Ectodermal cell (in vitro differentiated cells): Measurements from ENCODE around the gene POLDIP2.
"Not testable (repeated sequence)": the region's sequence is repeated elsewhere in the genome, so short reads cannot be mapped to it uniquely, and the experiment has no call there.

Experiments
- H3K27ac ChIP-seq: 2 replicates; pipeline ENCODE4 v1.7.0; 2013; ENCODE audit warnings: mild to moderate bottlenecking, low read depth, low read length; ENCODE audit not compliant: insufficient read depth, poor library complexity, severe bottlenecking
- H3K27me3 ChIP-seq: 2 replicates; pipeline ENCODE4 v1.7.0; 2013; ENCODE audit warnings: mild to moderate bottlenecking, low read length; ENCODE audit not compliant: insufficient read depth, control insufficient read depth, poor library complexity, severe bottlenecking
- H3K36me3 ChIP-seq: one replicate; pipeline ENCODE4 v1.7.0; 2013; ENCODE audit warnings: low read length; ENCODE audit not compliant: control insufficient read depth, insufficient read depth
- H3K4me1 ChIP-seq: one replicate; pipeline ENCODE4 v1.7.0; 2013; ENCODE audit warnings: low read length; ENCODE audit not compliant: control insufficient read depth, insufficient read depth
- H3K4me3 ChIP-seq: 2 replicates; pipeline ENCODE4 v1.7.0; 2013; ENCODE audit warnings: low read depth, low read length, control low read depth; ENCODE audit not compliant: insufficient read depth
- H3K9me3 ChIP-seq: 2 replicates; pipeline ENCODE4 v1.7.0; 2013; ENCODE audit warnings: mild to moderate bottlenecking, low read length, moderate library complexity; ENCODE audit not compliant: control insufficient read depth
- WGBS, 2 experiments: methylation state at CpG; one replicate each; pipeline ENCODE4 v1.1.7; 2013; ENCODE audit warnings: missing lambda C conversion rate in 2 of 2; 5-methylcytosine and 5-hydroxymethylcytosine counted together

The POLDIP2 gene

GRCh38 chr17:28345419-28346198 is 11.7 kb downstream of the POLDIP2 start:
- Histone ChIP-seq H3K4me1 (peaks cover 4% of the 10 kb centered on the region), H3K9me3 (no peaks in the 10 kb centered on the region), H3K36me3 (peaks cover 35% of the 10 kb centered on the region), H3K4me3 (no peak overlapping the region), H3K27ac (peak overlapping the region; percentile 33), H3K27me3 (no peaks in the 10 kb centered on the region)
- 93 to 95% methylated on average over 13 of the region's 13 CpGs for WGBS, 2 experiments

DNA sequence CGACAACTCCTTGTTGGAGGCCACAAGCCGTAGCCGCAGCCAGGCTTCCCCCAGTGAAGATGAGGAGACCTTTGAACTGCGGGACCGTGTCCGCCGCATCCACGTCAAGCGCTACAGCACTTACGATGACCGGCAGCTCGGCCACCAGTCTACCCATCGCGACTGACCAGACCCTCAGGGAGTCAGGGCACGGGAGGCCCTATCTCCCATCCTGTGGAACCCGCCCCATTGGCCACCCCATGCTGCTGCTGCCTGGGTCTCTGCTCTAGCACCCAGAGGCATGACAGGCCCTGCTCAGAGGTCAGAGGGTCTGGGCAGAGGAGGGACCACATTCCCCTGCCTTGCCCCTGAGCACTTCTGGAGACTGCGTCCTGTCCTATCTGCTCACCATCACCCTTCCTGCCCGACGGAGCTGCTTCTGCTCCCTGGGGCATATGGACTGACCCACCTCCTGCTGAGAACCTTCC is 12.9 kb downstream of the POLDIP2 start:
- H3K9me3 ChIP-seq, result no peaks in the 10 kb centered on the region
- WGBS, 2 experiments, result 94% methylated on average over 19 of the region's 19 CpGs
- peaks cover 35% of the 10 kb centered on the region for H3K36me3 ChIP-seq
- no peak overlapping the region for H3K4me3 ChIP-seq
- no peaks in the 10 kb centered on the region for H3K27me3 ChIP-seq
- no peak overlapping the region for H3K27ac ChIP-seq
- H3K4me1 ChIP-seq, result peaks cover 4% of the 10 kb centered on the region

- Histone ChIP-seq H3K27me3 (no peaks in the 10 kb centered on the region), H3K9me3 (no peaks in the 10 kb centered on the region), H3K36me3 (peaks cover 35% of the 10 kb centered on the region), H3K4me3 (no peak overlapping the region), H3K27ac (no peak overlapping the region), H3K4me1 (peaks cover 4% of the 10 kb centered on the region)
- WGBS, 2 experiments, result 95 to 96% methylated on average over 9 of the region's 9 CpGs
These were observed 13.3 kb downstream of the POLDIP2 start for GRCh38 chr17:28344011-28344410.

DNA sequence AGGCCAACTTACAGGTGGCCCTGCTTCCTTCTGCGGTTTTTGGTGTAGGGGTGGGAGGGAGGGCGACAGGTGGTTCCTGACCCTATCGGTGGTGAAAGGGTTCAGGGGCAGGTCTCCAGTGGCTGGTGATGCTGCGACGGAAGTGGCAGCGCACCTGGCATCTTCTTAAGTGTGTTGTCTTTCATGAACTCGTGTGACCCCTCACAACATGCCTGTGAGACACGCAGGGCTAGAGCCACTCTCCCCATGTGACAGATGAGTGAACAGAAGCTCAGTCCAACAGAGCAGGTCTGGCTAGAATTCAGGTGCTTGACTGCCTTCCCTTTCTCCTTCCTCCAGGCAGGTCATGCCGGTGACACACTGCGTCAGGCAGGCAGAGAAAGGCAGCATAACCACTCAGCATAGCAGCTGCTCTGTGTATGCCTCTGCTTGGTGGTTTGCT is 13.8 kb downstream of the POLDIP2 start:
- WGBS, 2 experiments, result 92 to 97% methylated on average over 10 of the region's 10 CpGs
- Histone ChIP-seq H3K4me1 (peaks cover 4% of the 10 kb centered on the region), H3K27me3 (no peaks in the 10 kb centered on the region), H3K9me3 (no peaks in the 10 kb centered on the region), H3K27ac (no peak overlapping the region), H3K4me3 (no peak overlapping the region), H3K36me3 (peaks cover 35% of the 10 kb centered on the region)

DNA sequence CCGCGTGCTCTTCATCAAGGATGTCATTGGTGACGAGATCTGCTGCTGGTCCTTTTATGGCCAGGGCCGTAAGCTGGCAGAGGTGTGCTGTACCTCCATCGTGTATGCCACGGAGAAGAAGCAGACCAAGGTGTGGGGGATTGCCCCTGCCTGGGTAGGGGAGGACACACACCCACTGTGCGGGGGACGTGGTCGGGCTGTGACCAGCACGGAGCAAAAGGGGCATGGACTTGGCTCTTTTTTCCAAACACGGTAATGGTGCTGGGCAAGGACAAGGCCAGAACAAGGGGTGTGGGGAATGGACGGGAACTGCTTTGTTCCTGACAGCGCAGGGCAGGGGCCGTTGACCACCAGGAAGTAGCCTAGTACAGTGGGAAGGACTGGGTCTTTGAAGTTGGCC is 15.0 kb downstream of the POLDIP2 start:
- Histone ChIP-seq H3K4me3 (no peak overlapping the region), H3K27me3 (no peaks in the 10 kb centered on the region), H3K27ac (no peak overlapping the region), H3K36me3 (peaks cover 35% of the 10 kb centered on the region), H3K4me1 (peaks cover 4% of the 10 kb centered on the region), H3K9me3 (no peaks in the 10 kb centered on the region)
- 96% methylated on average over 14 of the region's 14 CpGs for WGBS, 2 experiments

DNA sequence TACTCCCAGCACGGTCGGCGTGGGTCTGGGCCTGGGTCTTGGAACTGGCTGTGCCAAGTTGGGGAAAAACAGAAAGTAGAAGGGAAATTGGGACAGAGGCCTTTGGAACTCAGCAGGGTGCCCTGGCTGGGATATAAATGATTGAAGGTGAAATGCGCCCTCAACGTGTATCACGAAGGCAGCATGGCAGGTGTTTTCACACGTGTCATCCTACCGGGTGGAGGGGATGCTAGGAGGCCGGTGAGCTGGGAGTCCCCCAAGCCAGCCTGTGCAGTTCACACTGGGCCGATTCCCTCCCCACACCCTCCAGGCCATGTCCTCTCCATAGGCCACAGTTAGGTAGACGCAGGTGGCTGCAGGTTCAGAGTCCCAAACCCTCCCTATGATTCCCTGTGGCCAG is 15.8 kb downstream of the POLDIP2 start:
- H3K9me3 ChIP-seq, result no peaks in the 10 kb centered on the region
- 95% methylated on average over 11 of the region's 11 CpGs for WGBS, 2 experiments
- H3K27me3 ChIP-seq, result no peaks in the 10 kb centered on the region
- H3K4me1 ChIP-seq, result peaks cover 11% of the 10 kb centered on the region
- H3K4me3 ChIP-seq, result no peak overlapping the region
- H3K36me3 ChIP-seq, result peaks cover 35% of the 10 kb centered on the region
- H3K27ac ChIP-seq, result no peak overlapping the region

- peaks cover 29% of the 10 kb centered on the region for H3K36me3 ChIP-seq
- 94 to 95% methylated on average over 6 of the region's 6 CpGs for WGBS, 2 experiments
- no peak overlapping the region for H3K27ac ChIP-seq
- H3K27me3 ChIP-seq, result no peaks in the 10 kb centered on the region
- H3K4me3 ChIP-seq, result no peak overlapping the region
- no peaks in the 10 kb centered on the region for H3K9me3 ChIP-seq
- peaks cover 7% of the 10 kb centered on the region for H3K4me1 ChIP-seq
These were observed 17.0 kb downstream of the POLDIP2 start for GRCh38 chr17:28340374-28340773.

DNA sequence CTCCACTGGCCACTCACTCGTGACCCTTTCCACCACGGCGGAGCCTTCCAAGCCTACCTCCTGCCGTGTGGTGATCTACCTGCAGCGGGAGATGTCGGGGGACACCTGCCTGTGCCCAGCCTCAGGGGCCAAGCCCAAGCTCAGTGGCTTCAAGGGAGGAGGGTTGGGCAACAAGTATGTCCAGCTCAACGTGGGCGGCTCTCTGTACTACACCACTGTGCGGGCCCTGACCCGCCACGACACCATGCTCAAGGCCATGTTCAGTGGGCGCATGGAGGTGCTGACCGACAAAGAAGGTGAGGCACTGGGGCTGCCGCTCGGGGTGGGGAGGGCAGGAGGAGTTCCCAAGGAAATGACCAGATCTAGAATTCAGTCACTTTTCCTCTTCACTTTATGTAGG is 17.9 kb downstream of the POLDIP2 start:
- 95% methylated on average over 15 of the region's 15 CpGs for WGBS, 2 experiments
- H3K36me3 ChIP-seq, result peaks cover 22% of the 10 kb centered on the region

GRCh38 chr17:28338769-28339212 is 18.5 kb downstream of the POLDIP2 start:
- H3K9me3 ChIP-seq, H3K4me3 ChIP-seq, H3K27me3 ChIP-seq, H3K27ac ChIP-seq: not testable (repeated sequence)
- Histone ChIP-seq H3K36me3 (peaks cover 20% of the 10 kb centered on the region), H3K4me1 (peaks cover 12% of the 10 kb centered on the region)
- WGBS, 2 experiments, result 94 to 96% methylated on average over 8 of the region's 8 CpGs

More for the DNA sequence above, 17.9 kb downstream of the POLDIP2 start:
- Histone ChIP-seq H3K9me3 (no peaks in the 10 kb centered on the region), H3K27ac (no peak overlapping the region), H3K4me1 (peaks cover 10% of the 10 kb centered on the region), H3K4me3 (no peak overlapping the region), H3K27me3 (no peaks in the 10 kb centered on the region)

- peaks cover 16% of the 10 kb centered on the region for H3K36me3 ChIP-seq
- 87 to 92% methylated on average over 5 of the region's 5 CpGs for WGBS, 2 experiments
- no peak overlapping the region for H3K27ac ChIP-seq
These were observed 19.1 kb downstream of the POLDIP2 start for GRCh38 chr17:28338056-28338768.

More at GRCh38 chr17:28338056-28338768, 19.1 kb downstream of the POLDIP2 start:
- H3K27me3 ChIP-seq, result no peaks in the 10 kb centered on the region
- H3K4me1 ChIP-seq, result peaks cover 12% of the 10 kb centered on the region
- no peaks in the 10 kb centered on the region for H3K9me3 ChIP-seq
- H3K4me3 ChIP-seq, result no peak overlapping the region
